Trophoblast cell (in vitro differentiated cells and primary cell): ENCODE measurements around the gene KCNMB1.
A peak's percentile ranks its signal among the peaks of the same experiment; 100 is the strongest.

ENCODE experiments used
- DNase-seq, 2 donors: peaks; one replicate each; pipeline ENCODE4 v3.0.0-alpha.2; 2016
- H2AFZ ChIP-seq: 2 replicates; pipeline ENCODE4 v1.6.1; 2013; ENCODE audit warnings: low read length, moderate library complexity, mild to moderate bottlenecking; ENCODE audit not compliant: insufficient read depth, poor library complexity
- H2AK5ac ChIP-seq: 2 replicates; pipeline ENCODE4 v1.6.1; 2013; ENCODE audit warnings: mild to moderate bottlenecking, low read length
- H2BK120ac ChIP-seq: 2 replicates; pipeline ENCODE4 v1.6.1; 2013; ENCODE audit warnings: low read length, mild to moderate bottlenecking, moderate library complexity; ENCODE audit not compliant: insufficient read depth, poor library complexity
- H2BK12ac ChIP-seq: 2 replicates; pipeline ENCODE4 v1.6.1; 2013; ENCODE audit warnings: mild to moderate bottlenecking, low read length, moderate library complexity
- H2BK5ac ChIP-seq: 2 replicates; pipeline ENCODE4 v1.6.1; 2013; ENCODE audit warnings: low read length, low read depth, moderate library complexity, mild to moderate bottlenecking; ENCODE audit not compliant: poor library complexity
- H3K14ac ChIP-seq: 2 replicates; pipeline ENCODE4 v1.6.1; 2013; ENCODE audit warnings: mild to moderate bottlenecking, low read length
- H3K18ac ChIP-seq: 2 replicates; pipeline ENCODE4 v1.6.1; 2013; ENCODE audit warnings: mild to moderate bottlenecking, low read length
- H3K23ac ChIP-seq: 2 replicates; pipeline ENCODE4 v1.6.1; 2013; ENCODE audit warnings: low read length
- H3K27ac ChIP-seq: 2 replicates; pipeline ENCODE4 v1.5.1; 2013; ENCODE audit warnings: low read depth, mild to moderate bottlenecking, inconsistent platforms, low read length, moderate library complexity
- H3K27me3 ChIP-seq: 2 replicates; pipeline ENCODE4 v1.6.1; 2013; ENCODE audit warnings: inconsistent platforms, mild to moderate bottlenecking, low read length, moderate library complexity; ENCODE audit not compliant: insufficient read depth
- H3K36me3 ChIP-seq, 2 experiments: 1 replicate in 1 of 2; 2 replicates in 1 of 2; pipeline ENCODE4 v1.6.1; 2013; ENCODE audit warnings: low read length in 2 of 2, mild to moderate bottlenecking in 2 of 2, moderate library complexity in 1 of 2; ENCODE audit not compliant: insufficient read depth in 2 of 2, control insufficient read depth in 1 of 2
- H3K4ac ChIP-seq: 2 replicates; pipeline ENCODE4 v1.6.1; 2013; ENCODE audit warnings: low read depth, mild to moderate bottlenecking, low read length, moderate library complexity
- H3K4me1 ChIP-seq, 2 experiments: 1 replicate in 1 of 2; 2 replicates in 1 of 2; pipeline ENCODE4 v1.6.1; 2013; ENCODE audit warnings: low read length in 2 of 2, mild to moderate bottlenecking in 2 of 2, moderate library complexity in 1 of 2; ENCODE audit not compliant: insufficient read depth in 2 of 2, control insufficient read depth in 1 of 2
- H3K4me2 ChIP-seq: 2 replicates; pipeline ENCODE4 v1.6.1; 2013; ENCODE audit warnings: inconsistent platforms, mild to moderate bottlenecking, low read length, moderate library complexity
- H3K4me3 ChIP-seq: 2 replicates; pipeline ENCODE4 v1.5.1; 2013; ENCODE audit warnings: mild to moderate bottlenecking, low read depth, low read length, inconsistent platforms
- H3K79me1 ChIP-seq: one replicate; pipeline ENCODE4 v1.6.1; 2013; ENCODE audit warnings: low read length
- H3K79me2 ChIP-seq: 2 replicates; pipeline ENCODE4 v1.6.1; 2013; ENCODE audit warnings: low read length, mild to moderate bottlenecking; ENCODE audit not compliant: control insufficient read depth, insufficient read depth, poor library complexity
- H3K9ac ChIP-seq: 2 replicates; pipeline ENCODE4 v1.6.1; 2013; ENCODE audit warnings: mild to moderate bottlenecking, low read length
- H3K9me3 ChIP-seq: 2 replicates; pipeline ENCODE4 v1.6.1; 2013; ENCODE audit warnings: low read depth, mild to moderate bottlenecking, control low read depth, inconsistent platforms, low read length; ENCODE audit not compliant: insufficient read depth
- H4K12ac ChIP-seq: 2 replicates; pipeline ENCODE4 v1.6.1; 2013; ENCODE audit warnings: low read depth, mild to moderate bottlenecking, low read length, moderate library complexity
- H4K8ac ChIP-seq: 2 replicates; pipeline ENCODE4 v1.6.1; 2013; ENCODE audit warnings: low read depth, mild to moderate bottlenecking, low read length, moderate library complexity
- H4K91ac ChIP-seq: one replicate; pipeline ENCODE4 v1.6.1; 2013; ENCODE audit warnings: low read depth, mild to moderate bottlenecking, low read length, moderate library complexity
- WGBS: extraction: QIAGEN DNeasy Blood & Tissue Kit; methylation state at CpG from one replicate; pipeline ENCODE4 v1.1.7; 2013; ENCODE audit warnings: missing lambda C conversion rate; ENCODE audit not compliant: insufficient read length, insufficient coverage; ENCODE audit errors: extremely low coverage; 5-methylcytosine and 5-hydroxymethylcytosine counted together

KCNMB1 gene

DNA sequence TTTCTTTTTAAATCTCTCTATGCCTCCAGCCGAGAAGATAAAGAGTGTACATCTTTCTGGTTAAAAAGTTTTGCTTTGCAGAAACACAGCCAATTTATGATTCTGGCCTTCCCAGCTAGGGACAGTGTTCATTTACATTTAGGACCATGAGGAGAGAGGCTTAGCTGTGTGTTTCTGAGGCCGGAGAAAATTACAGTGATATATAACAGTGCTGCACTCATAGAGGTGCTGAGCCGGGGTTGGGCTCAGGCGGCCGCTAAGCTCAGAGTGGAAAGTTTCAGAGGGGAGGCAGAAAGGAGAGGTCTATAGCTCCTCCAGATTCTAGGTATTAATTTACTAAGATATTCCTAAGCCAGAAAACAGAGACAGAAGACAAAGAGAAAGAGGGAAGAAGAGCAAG is 54.5 kb downstream of the KCNMB1 start:
- H3K36me3 ChIP-seq, result no peaks in the 10 kb centered on the region
- H2BK12ac ChIP-seq, result no peak overlapping the region
- H3K79me1 ChIP-seq, result no peaks in the 10 kb centered on the region
- H3K4me3 ChIP-seq, result no peak overlapping the region
- no peak overlapping the region for H3K9ac ChIP-seq
- no peak overlapping the region for H3K4me2 ChIP-seq
- no peak overlapping the region for H2BK5ac ChIP-seq
- no peak overlapping the region for H3K18ac ChIP-seq
- H4K8ac ChIP-seq, result no peak overlapping the region
- no CpG with 5 or more reads among the region's 5 CpGs for WGBS
- H3K14ac ChIP-seq, result no peak overlapping the region
- no peak for DNase-seq
- no peak overlapping the region for H2AK5ac ChIP-seq
- H3K79me2 ChIP-seq, result no peaks in the 10 kb centered on the region
- no peak overlapping the region for H3K4ac ChIP-seq
- no peak overlapping the region for H3K23ac ChIP-seq
- H4K91ac ChIP-seq, result no peak overlapping the region
- H3K27ac ChIP-seq, result no peak overlapping the region
- no peak overlapping the region for H2AFZ ChIP-seq
- H4K12ac ChIP-seq, result no peak overlapping the region
- H2BK120ac ChIP-seq, result no peak overlapping the region
- H3K27me3 ChIP-seq, result no peaks in the 10 kb centered on the region
- peaks cover 0 to 9% of the 10 kb centered on the region in 2 experiments for H3K4me1 ChIP-seq
- H3K9me3 ChIP-seq, result peaks cover 2% of the 10 kb centered on the region

DNA sequence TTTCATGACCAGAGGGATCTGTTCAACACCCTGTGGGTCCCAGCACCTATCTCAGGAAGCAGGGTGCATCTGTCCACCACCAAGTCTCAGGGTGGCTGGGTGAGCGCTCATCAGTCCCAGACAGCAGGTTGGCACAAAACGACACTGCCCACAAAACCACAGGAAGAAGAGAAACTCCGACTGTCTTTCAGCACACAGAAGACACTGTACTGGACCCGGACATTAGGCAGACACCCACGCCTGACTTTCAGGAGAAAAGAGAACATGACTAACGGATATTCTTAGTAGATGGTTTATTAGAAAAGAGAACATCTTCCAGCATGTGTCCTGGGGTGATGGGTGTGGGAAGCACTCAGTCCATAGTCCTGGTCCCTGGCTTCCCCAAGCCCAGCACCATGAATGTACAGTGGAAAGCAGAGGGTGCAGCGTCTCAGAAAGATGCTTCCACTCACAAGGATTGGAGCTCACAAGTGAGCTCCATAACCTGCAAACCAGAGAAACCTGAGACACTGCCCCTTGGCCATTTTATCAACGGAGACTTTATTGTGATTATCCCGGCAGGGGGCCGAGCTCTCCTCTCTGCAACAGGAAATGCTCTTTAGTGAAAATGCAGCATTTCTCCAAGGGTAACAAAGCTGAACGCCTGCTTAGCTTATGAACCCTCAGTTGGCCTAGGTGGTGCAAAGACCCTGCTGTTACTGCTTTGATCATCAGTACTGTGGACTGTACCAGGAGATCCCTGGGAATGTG is 55.8 kb downstream of the KCNMB1 start:
- Histone ChIP-seq H3K4me2 (no peak overlapping the region), H3K27me3 (no peaks in the 10 kb centered on the region), H3K9me3 (peaks cover 2% of the 10 kb centered on the region), H2AK5ac (no peak overlapping the region), H3K4me1 (peaks cover 0 to 9% of the 10 kb centered on the region in 2 experiments), H2AFZ (no peak overlapping the region), H3K79me1 (no peaks in the 10 kb centered on the region), H3K9ac (no peak overlapping the region), H4K12ac (no peak overlapping the region), H3K4ac (no peak overlapping the region), H3K23ac (no peak overlapping the region), H4K8ac (no peak overlapping the region), H3K4me3 (no peak overlapping the region), H3K27ac (no peak overlapping the region), H3K18ac (no peak overlapping the region), H2BK12ac (peak overlapping the region; percentile 13), H2BK120ac (no peak overlapping the region), H3K36me3 (no peaks in the 10 kb centered on the region), H4K91ac (no peak overlapping the region), H3K79me2 (no peaks in the 10 kb centered on the region), H2BK5ac (no peak overlapping the region), H3K14ac (no peak overlapping the region)
- no CpG with 5 or more reads among the region's 11 CpGs for WGBS
- DNase-seq, result peak; percentile 10 to 17

DNA sequence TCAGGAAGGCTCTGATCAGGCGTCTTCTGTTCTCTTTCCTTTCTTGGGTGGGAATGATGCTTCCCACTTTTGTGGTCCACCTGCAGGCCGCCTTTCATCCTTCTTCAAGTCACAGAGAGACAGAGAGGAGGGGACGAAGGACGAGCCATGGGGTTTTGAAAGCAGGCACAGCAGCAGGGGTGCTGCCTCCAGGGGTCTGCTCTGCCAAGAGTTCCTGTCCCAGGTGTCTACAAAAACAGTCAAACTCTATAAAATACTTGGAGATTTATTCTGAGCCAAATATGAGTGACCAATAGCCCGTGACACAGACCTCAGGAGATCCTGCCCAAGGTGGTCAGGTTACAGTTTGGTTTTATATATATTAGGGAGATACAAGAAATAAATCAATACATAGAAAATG is 57.1 kb downstream of the KCNMB1 start:
- H2BK12ac ChIP-seq, result no peak overlapping the region
- no peak overlapping the region for H2BK5ac ChIP-seq
- H3K27me3 ChIP-seq, result no peaks in the 10 kb centered on the region
- no peak overlapping the region for H4K12ac ChIP-seq
- H3K36me3 ChIP-seq, result no peaks in the 10 kb centered on the region
- peaks cover 2% of the 10 kb centered on the region for H3K9me3 ChIP-seq
- no peak overlapping the region for H3K4me3 ChIP-seq
- no peaks in the 10 kb centered on the region for H3K79me2 ChIP-seq
- no CpG with 5 or more reads among the region's 5 CpGs for WGBS
- no peak overlapping the region for H3K27ac ChIP-seq
- no peak overlapping the region for H2BK120ac ChIP-seq
- H2AFZ ChIP-seq, result no peak overlapping the region
- H3K23ac ChIP-seq, result no peak overlapping the region
- H3K18ac ChIP-seq, result no peak overlapping the region
- H3K4me2 ChIP-seq, result no peak overlapping the region
- no peak overlapping the region for H2AK5ac ChIP-seq
- H4K8ac ChIP-seq, result no peak overlapping the region
- no peaks in the 10 kb centered on the region for H3K79me1 ChIP-seq
- no peak for DNase-seq
- H3K14ac ChIP-seq, result no peak overlapping the region
- H3K9ac ChIP-seq, result no peak overlapping the region
- peaks cover 0 to 9% of the 10 kb centered on the region in 2 experiments for H3K4me1 ChIP-seq
- H4K91ac ChIP-seq, result peak overlapping the region; percentile 2
- H3K4ac ChIP-seq, result no peak overlapping the region

DNA sequence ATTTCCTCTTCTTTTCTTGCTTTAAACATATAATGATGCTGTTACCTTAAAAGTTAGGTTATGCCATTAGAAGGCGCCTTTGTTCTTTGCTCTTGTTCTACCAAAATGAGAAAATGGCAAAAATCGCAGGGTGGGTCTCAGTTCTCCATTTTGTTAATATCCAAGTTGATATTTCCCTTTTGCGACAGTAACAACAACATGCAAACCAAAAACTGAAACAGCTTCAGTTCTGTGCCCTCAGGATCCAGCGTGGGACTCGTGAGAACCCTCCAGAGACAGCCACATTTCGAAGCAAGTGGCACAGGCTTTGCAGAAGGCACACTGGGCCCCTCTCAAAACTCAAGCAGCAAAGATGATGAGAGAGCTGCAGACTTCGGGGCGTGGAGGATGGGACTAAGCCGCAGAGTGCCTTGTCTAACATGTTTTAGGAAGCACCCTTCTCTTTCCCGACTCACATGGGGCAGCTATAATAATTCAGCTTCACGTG is 58.6 kb downstream of the KCNMB1 start:
- Histone ChIP-seq H3K36me3 (no peaks in the 10 kb centered on the region), H3K9me3 (peaks cover 2% of the 10 kb centered on the region), H2BK12ac (no peak overlapping the region), H4K8ac (peak overlapping the region; percentile 6), H3K18ac (no peak overlapping the region), H3K4me1 (peaks cover 0 to 9% of the 10 kb centered on the region in 2 experiments), H3K27me3 (no peaks in the 10 kb centered on the region), H3K4me2 (no peak overlapping the region), H2AFZ (no peak overlapping the region), H3K4ac (no peak overlapping the region), H3K4me3 (no peak overlapping the region), H3K27ac (no peak overlapping the region), H2AK5ac (no peak overlapping the region), H2BK120ac (no peak overlapping the region), H3K14ac (no peak overlapping the region), H3K23ac (no peak overlapping the region), H3K9ac (no peak overlapping the region), H2BK5ac (no peak overlapping the region), H4K12ac (no peak overlapping the region), H3K79me2 (no peaks in the 10 kb centered on the region), H3K79me1 (no peaks in the 10 kb centered on the region), H4K91ac (peak overlapping the region; percentile 33)
- WGBS, result no CpG with 5 or more reads among the region's 11 CpGs
- no peak for DNase-seq
